Kidney tubule cell (primary cell): ENCODE measurements around the gene SHLD2.
"Not testable (repeated sequence)": the region's sequence is repeated elsewhere in the genome, so short reads cannot be mapped to it uniquely, and the experiment has no call there.

ENCODE experiments used
- DNase-seq: peaks from one replicate; pipeline ENCODE4 v3.0.0-alpha.2; 2018; ENCODE audit warnings: low spot score

Gene SHLD2

GRCh38 chr10:87145598-87145997 lies 50.6 kb downstream of the SHLD2 start:
- not testable (repeated sequence) for DNase-seq

GRCh38 chr10:87149020-87149609 lies 54.1 kb downstream of the SHLD2 start:
- DNase-seq = not testable (repeated sequence)

- DNase-seq = not testable (repeated sequence)
Observed at GRCh38 chr10:87151516-87151915, 56.5 kb downstream of the SHLD2 start.

GRCh38 chr10:87156841-87157240 lies 61.8 kb downstream of the SHLD2 start:
- DNase-seq = not testable (repeated sequence)

GRCh38 chr10:87157821-87158220 lies 62.8 kb downstream of the SHLD2 start:
- DNase-seq = peak; percentile 43

- not testable (repeated sequence) for DNase-seq
Observed at GRCh38 chr10:87162703-87163293, 67.8 kb downstream of the SHLD2 start.

GRCh38 chr10:87163414-87163813 lies 68.4 kb downstream of the SHLD2 start:
- not testable (repeated sequence) for DNase-seq

GRCh38 chr10:87169857-87170256 lies 74.9 kb downstream of the SHLD2 start:
- not testable (repeated sequence) for DNase-seq

- DNase-seq = not testable (repeated sequence)
Observed at GRCh38 chr10:87170705-87171104, 75.7 kb downstream of the SHLD2 start.

GRCh38 chr10:87171670-87172069 lies 76.7 kb downstream of the SHLD2 start:
- DNase-seq = not testable (repeated sequence)

- DNase-seq = not testable (repeated sequence)
Observed at GRCh38 chr10:87172178-87172577, 77.2 kb downstream of the SHLD2 start.

- not testable (repeated sequence) for DNase-seq
Observed at GRCh38 chr10:87177587-87177986, 82.6 kb downstream of the SHLD2 start.

GRCh38 chr10:87184421-87184820 lies 89.4 kb downstream of the SHLD2 start:
- not testable (repeated sequence) for DNase-seq

- DNase-seq = not testable (repeated sequence)
Observed at GRCh38 chr10:87186016-87186415, 91.0 kb downstream of the SHLD2 start.

- DNase-seq = not testable (repeated sequence)
Observed at GRCh38 chr10:87187573-87187972, 92.6 kb downstream of the SHLD2 start.

GRCh38 chr10:87191841-87192240 lies 96.8 kb downstream of the SHLD2 start:
- DNase-seq = not testable (repeated sequence)

GRCh38 chr10:87200924-87201323 lies 105.9 kb downstream of the SHLD2 start:
- peak; percentile 83 for DNase-seq

- not testable (repeated sequence) for DNase-seq
Observed at GRCh38 chr10:87204801-87205200, 109.8 kb downstream of the SHLD2 start.

- not testable (repeated sequence) for DNase-seq
Observed at GRCh38 chr10:87206922-87207321, 111.9 kb downstream of the SHLD2 start.

GRCh38 chr10:87210309-87210708 lies 115.3 kb downstream of the SHLD2 start:
- DNase-seq = peak; percentile 41

GRCh38 chr10:87211848-87212247 lies 116.8 kb downstream of the SHLD2 start:
- DNase-seq = peak; percentile 52

- DNase-seq = not testable (repeated sequence)
Observed at GRCh38 chr10:87213150-87213765, 118.3 kb downstream of the SHLD2 start.

GRCh38 chr10:87213806-87214205 lies 118.8 kb downstream of the SHLD2 start:
- not testable (repeated sequence) for DNase-seq
